Gastrocnemius medialis (tissue), 4 donors: ENCODE data around the gene DCN. TPM values are rescaled to one million over a fixed set of nuclear protein-coding genes. Genes with fewer than 3 reads are reported as not detected.

Experiments used
- ATAC-seq, 2 donors: fragments of 150-250 bp; one replicate each; pipeline ENCODE4 v1.9.1; 2016
- DNase-seq, 2 donors: peaks; one replicate each; pipeline ENCODE4 v3.0.0-alpha.2; 2019
- H3K27ac ChIP-seq, 4 donors: fragments of 200-600 bp; sonication (generic); 1 replicate in 1 of 4; 2 replicates in 3 of 4; pipeline ENCODE4 v1.5.1; 2016 to 2018; ENCODE audit warnings: mild to moderate bottlenecking in 2 of 4, moderate library complexity in 1 of 4
- H3K27me3 ChIP-seq, 3 donors: fragments of 200-600 bp; sonication (generic) in 2 of 3; 1 replicate in 1 of 3; 2 replicates in 2 of 3; pipeline versions ENCODE4 v1.5.1 to v1.6.0; 2016 to 2019; ENCODE audit warnings: mild to moderate bottlenecking in 1 of 3, moderate library complexity in 1 of 3
- H3K36me3 ChIP-seq, 2 donors: fragments of 200-600 bp; sonication (generic) in 1 of 2; one replicate each; pipeline ENCODE4 v1.5.1; 2017 to 2018
- H3K4me1 ChIP-seq, 2 donors: fragments of 200-600 bp; sonication (generic) in 1 of 2; one replicate each; pipeline ENCODE4 v1.5.1; 2016 to 2017; ENCODE audit warnings: mild to moderate bottlenecking in 2 of 2
- H3K4me3 ChIP-seq, 4 donors: fragments of 200-600 bp; sonication (generic) in 3 of 4; 1 replicate in 1 of 4; 2 replicates in 3 of 4; pipeline ENCODE4 v1.5.1; 2016 to 2019; ENCODE audit warnings: mild to moderate bottlenecking in 2 of 4
- H3K9me3 ChIP-seq, 3 donors: fragments of 200-600 bp; sonication (generic) in 2 of 3; 1 replicate in 1 of 3; 2 replicates in 2 of 3; pipeline ENCODE4 v1.5.1; 2016 to 2019
- CTCF ChIP-seq, 5 experiments: fragments of 450-650 bp in 3 of 5; fragments of 200-600 bp in 2 of 5; sonication (generic) in 2 of 5; IDR thresholded peaks in 4 of 5; conservative IDR thresholded peaks in 1 of 5; 1 replicate in 4 of 5; 2 replicates in 1 of 5; pipeline ENCODE4 v1.5.1; 2016 to 2019; ENCODE audit warnings: antibody characterized with exemption in 5 of 5, mild to moderate bottlenecking in 3 of 5, moderate library complexity in 3 of 5
- POLR2A ChIP-seq, 2 donors: fragments of 450-650 bp; IDR thresholded peaks; one replicate each; pipeline ENCODE4 v1.6.1; 2017; ENCODE audit warnings: antibody characterized with exemption in 2 of 2, mild to moderate bottlenecking in 2 of 2, moderate library complexity in 2 of 2
- in situ Hi-C, 4 donors: fragments of 200-750 bp; cut with MboI; loops; one replicate each; pipeline versions ENCODE4 v1.15.0 to v1.8.0; 2017; ENCODE audit warnings: low sequenced_read_pairs in 4 of 4
- intact Hi-C: fragments of 100-400 bp; cut with DNase I; formaldehyde crosslinking; loops from one replicate; pipeline ENCODE4 v1.15.1; 2023; ENCODE audit warnings: low total_unique reads
- total RNA-seq, 4 donors: library from RNA; depleted of rRNA; stranded (reverse); fragments of >200 nt; gene quantifications; one replicate each; pipeline versions ENCODE4 v1.1.0 to v1.2.3, GENCODE V29; 2016

The DCN gene
- total RNA-seq, 4 donors from 2014 or later, result 346 to 674 (median 611) TPM

GRCh38 chr12:91109148-91109564 is 73.5 kb downstream of the DCN start:
- H3K4me3 ChIP-seq, result no peak overlapping the region
- no peaks in the 10 kb centered on the region for H3K4me1 ChIP-seq
- no peak overlapping the region for H3K27ac ChIP-seq

GRCh38 chr12:91108196-91108755 is 74.3 kb downstream of the DCN start:
- Histone ChIP-seq H3K9me3 (no peaks in the 10 kb centered on the region), H3K36me3 (no peaks in the 10 kb centered on the region), H3K27me3 (no peaks in the 10 kb centered on the region), H3K4me3 (no peak overlapping the region), H3K27ac (no peak overlapping the region), H3K4me1 (no peaks in the 10 kb centered on the region)
- intact Hi-C loops, result no loop called here
- TF ChIP-seq POLR2A (IDR thresholded peaks at IDR 0.05) (no peak), CTCF (IDR thresholded peaks at IDR 0.05 in 4 of 5, conservative IDR thresholded peaks at IDR 0.05 in 1 of 5) (no peak)
- no peak for DNase-seq
- no peak for ATAC-seq
- in situ Hi-C loops, result no loop called here

More at GRCh38 chr12:91109148-91109564, 73.5 kb downstream of the DCN start:
- no peaks in the 10 kb centered on the region for H3K36me3 ChIP-seq
- peak; percentile 11 to 32 for DNase-seq
- no peaks in the 10 kb centered on the region for H3K27me3 ChIP-seq
- in situ Hi-C loops, result no loop called here
- no peaks in the 10 kb centered on the region for H3K9me3 ChIP-seq
- no peak for ATAC-seq
- intact Hi-C loops, result no loop called here
- TF ChIP-seq POLR2A (IDR thresholded peaks at IDR 0.05) (no peak), CTCF (IDR thresholded peaks at IDR 0.05 in 4 of 5, conservative IDR thresholded peaks at IDR 0.05 in 1 of 5) (peak in 3 of 5 experiments; percentile 17 to 28 (median 23))

GRCh38 chr12:91106283-91106682 is 76.3 kb downstream of the DCN start:
- intact Hi-C loops, result no loop called here
- Histone ChIP-seq H3K4me1 (no peaks in the 10 kb centered on the region), H3K36me3 (no peaks in the 10 kb centered on the region), H3K9me3 (no peaks in the 10 kb centered on the region), H3K4me3 (no peak overlapping the region), H3K27me3 (no peaks in the 10 kb centered on the region), H3K27ac (no peak overlapping the region)
- ATAC-seq (no peak), DNase-seq (no peak)
- TF ChIP-seq CTCF (IDR thresholded peaks at IDR 0.05 in 4 of 5, conservative IDR thresholded peaks at IDR 0.05 in 1 of 5) (no peak), POLR2A (IDR thresholded peaks at IDR 0.05) (no peak)
- in situ Hi-C loops, result no loop called here

DNA sequence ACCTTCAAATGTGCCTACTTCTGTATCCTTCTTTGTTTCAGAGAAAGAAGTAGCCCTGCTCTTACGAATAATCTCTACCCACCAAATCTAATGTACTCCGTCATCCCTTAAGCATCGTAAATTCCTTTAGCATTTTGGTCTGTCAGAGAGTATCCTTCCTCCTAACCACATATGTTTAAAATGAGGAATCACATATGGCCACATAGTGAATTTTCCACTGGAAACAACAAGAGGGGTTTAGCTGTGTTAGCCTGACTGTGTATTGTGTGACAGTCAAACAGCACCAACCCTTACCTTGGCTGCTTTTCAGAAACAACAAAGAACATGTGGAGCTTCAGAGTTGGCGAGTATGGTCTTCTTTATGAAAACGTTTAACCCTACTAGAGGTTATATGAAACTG is 76.8 kb downstream of the DCN start:
- TF ChIP-seq CTCF (IDR thresholded peaks at IDR 0.05 in 4 of 5, conservative IDR thresholded peaks at IDR 0.05 in 1 of 5) (no peak), POLR2A (IDR thresholded peaks at IDR 0.05) (no peak)
- intact Hi-C loops, result no loop called here
- Histone ChIP-seq H3K27me3 (no peaks in the 10 kb centered on the region), H3K27ac (no peak overlapping the region), H3K4me1 (no peaks in the 10 kb centered on the region), H3K4me3 (no peak overlapping the region), H3K36me3 (no peaks in the 10 kb centered on the region), H3K9me3 (no peaks in the 10 kb centered on the region)
- no peak for DNase-seq
- in situ Hi-C loops, result no loop called here
- ATAC-seq, result no peak
